Stimulated activated naive CD4-positive, alpha-beta T cell treated with Interleukin-2 at 50 U/mL for 16 hours (primary cell): ENCODE data around the gene CYP46A1.
"Not testable (repeated sequence)": the region's sequence is repeated elsewhere in the genome, so short reads cannot be mapped to it uniquely, and the experiment has no call there.

Source experiments
- DNase-seq: peaks from one replicate; lab custom pipeline; 2025; lab: John Stamatoyannopoulos, UW

The CYP46A1 gene

DNA sequence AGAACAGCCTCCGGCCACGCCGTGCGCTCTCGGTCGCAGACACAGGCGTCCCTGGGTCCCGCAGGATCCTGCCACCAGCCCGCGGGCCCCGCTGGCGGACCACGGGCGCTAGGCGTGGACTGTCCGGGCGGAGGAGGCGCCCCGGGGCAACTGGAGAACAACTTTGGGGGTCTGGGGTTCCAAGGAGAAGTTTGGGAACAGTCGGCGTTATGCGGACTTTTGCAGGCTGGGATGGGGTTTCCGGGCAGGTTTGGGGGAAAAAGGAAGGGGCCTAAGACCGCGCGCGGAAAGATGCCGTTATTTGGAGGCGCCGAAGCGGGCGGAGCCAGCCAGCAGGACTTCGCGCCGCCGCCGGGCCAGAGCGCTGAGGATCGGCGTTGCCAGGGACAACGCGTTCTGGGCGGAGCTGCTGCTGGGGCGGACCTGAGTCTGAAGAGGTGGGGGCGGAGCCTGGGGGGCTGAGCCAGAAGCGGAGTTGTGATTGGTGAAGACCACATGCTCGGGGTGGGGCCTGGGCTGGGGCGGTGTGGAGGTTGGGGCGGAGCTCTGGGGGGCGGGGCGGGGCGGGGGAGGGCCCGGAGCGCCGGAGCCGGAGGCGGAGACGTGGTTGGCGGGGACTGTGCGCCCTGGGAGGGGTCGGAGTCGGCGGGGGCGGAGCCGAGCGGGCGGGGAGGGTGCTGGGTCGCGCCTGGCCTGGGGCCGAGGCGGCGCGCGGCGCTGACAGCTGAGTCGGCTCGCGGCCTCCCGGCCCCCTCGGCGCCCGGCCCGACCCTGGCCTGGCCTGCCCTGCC is at the start of gene CYP46A1:
CYP46A1 (plus strand) TSS at position 680 of the 791 bp plus-strand sequence. CDS start 120 bp downstream, outside the sequence.
- peak; percentile 99 for DNase-seq

DNA sequence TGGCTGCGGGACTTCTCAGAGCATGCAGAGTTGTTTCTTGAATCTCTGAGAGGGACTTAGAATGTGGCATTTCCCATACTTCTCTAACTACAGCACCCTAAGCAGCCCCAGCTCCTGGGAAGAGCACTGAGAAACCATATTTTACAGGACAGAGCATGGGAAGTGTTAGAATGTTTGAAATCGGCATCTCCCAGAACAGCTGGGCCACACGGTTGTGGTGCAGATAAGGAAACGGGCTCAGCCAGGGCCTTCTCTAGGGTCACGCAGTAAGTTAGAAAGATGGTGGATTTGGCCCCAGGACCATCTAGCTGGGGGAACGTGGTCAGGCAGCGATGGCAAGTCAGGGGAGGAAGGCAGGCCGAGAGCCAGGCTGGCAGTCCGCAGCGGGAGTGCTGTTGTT is 49.7 kb upstream of the CYP46A1 start:
- no peak for DNase-seq

DNA sequence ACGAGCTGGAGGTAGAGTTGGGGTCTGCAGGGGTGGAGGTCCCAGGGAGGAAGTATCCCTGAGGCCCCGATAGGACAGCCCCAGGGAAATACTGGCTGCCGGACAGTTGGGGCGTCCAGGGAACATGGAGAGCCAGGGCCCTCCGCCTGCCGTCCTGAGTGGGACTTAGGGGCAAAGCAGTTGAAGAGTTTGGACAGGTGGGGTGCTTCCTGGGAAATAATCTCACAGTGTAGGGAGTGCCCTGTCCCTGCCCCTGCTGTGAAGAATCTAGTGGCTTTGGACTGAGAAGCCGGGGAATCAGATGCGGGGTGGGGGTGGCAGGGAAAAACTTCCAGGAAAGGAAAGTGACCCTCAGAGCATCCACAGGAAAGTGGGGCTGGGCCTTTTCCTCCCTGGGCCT is 49.0 kb upstream of the CYP46A1 start:
- no peak for DNase-seq

DNA sequence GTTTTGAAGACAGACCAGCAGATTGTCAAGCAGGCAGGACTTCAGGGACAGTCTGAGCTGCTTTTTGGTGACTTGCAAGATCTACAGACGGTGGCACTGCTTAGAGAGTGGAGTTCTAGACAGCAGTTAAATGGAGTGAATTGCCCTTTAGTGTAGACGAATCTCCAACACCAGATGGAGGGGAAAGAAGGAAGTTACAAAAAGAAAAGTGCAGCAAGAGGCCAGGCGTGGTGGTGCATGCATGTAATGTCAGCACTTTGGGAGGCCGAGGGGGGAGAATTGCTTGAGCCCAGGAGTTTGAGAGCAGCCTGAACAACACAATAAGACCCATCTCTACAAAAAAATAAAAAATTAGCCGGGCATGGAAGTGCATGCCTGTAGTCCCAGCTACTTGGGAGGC is 47.6 kb upstream of the CYP46A1 start:
- DNase-seq = no peak

DNA sequence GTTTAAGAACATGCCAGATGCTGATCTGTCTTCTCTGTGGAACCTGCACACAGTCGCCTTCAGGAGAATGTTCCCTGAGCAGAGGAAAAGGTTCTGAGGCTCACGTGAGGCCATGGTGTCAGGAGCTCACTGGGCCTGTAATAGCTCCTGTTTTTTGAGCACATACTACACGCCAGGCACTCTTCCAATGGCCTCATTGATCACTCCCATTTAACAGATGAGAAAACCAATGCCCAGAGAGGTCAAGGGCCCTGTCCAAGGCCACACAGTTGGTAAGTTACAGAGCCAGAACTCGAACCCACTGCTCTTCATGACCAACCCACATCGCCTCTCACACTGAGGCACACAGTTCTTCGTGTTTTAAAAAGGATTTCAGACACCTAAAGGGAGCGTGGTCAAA is 46.5 kb upstream of the CYP46A1 start:
- no peak for DNase-seq

DNA sequence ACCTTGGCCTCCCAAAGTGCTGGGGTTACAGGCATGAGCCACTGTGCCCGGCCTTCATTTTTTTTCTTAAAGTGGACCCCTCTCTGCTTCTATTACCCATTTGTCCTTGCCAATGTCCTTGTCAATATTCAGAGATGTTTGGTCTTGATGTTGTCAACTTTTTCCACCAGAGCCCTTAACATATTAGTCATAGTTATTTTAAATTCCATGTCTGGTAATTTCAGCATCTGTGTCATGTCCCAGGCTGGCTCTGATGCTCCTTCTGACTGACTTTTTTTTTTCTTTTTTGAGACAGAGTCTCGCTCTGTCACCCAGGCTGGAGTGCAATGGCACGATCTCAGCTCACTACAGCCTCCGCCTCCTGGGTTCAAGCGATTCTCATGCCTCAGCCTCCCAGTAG is 41.3 kb upstream of the CYP46A1 start:
- not testable (repeated sequence) for DNase-seq

DNA sequence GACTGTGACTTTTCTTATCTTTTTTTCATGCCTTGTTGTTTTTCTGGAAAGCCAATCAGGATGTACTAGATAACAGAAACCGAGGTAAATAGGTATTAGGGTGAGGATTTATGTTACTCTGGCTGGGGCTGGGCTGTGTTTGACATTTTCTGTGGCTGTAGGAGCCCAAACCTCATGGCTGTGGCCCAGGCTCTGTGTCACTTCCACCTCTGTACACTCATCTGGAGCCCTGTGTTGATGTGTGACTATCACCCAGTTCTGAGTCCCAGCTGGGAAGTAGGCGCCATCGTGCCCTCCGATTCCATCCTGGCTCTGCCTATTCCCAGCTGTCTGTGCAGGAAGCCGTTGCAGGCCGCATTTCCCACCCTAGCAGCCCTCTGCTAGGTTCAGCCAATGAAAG is 40.8 kb upstream of the CYP46A1 start:
- DNase-seq = no peak

DNA sequence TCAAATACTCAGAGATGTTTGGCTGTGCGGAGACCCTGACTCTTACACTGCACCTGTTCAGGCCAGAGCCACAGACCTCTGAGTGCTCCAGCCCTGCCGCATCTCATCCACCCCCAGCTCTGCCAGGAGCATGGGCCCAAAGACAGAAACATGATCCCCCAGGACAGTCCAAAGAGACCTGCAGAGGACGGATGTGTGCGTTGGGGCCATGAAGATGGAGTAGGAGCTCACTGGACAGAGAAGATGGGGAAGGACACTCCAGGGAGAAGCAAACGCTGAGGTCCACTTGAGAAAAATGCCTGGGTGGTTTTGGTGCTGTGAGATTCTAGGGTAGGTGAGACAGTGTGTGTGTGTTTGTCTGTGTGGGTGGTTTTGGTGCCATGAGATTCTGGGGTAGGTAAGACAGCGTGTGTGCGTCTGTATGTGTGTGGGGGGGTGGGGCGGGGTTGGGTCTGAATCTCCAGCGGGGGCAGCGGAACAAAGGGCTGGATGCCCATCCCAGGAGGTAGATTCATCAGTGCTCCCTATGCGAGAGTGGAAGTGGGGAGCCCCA is 40.0 kb upstream of the CYP46A1 start:
- DNase-seq = no peak

DNA sequence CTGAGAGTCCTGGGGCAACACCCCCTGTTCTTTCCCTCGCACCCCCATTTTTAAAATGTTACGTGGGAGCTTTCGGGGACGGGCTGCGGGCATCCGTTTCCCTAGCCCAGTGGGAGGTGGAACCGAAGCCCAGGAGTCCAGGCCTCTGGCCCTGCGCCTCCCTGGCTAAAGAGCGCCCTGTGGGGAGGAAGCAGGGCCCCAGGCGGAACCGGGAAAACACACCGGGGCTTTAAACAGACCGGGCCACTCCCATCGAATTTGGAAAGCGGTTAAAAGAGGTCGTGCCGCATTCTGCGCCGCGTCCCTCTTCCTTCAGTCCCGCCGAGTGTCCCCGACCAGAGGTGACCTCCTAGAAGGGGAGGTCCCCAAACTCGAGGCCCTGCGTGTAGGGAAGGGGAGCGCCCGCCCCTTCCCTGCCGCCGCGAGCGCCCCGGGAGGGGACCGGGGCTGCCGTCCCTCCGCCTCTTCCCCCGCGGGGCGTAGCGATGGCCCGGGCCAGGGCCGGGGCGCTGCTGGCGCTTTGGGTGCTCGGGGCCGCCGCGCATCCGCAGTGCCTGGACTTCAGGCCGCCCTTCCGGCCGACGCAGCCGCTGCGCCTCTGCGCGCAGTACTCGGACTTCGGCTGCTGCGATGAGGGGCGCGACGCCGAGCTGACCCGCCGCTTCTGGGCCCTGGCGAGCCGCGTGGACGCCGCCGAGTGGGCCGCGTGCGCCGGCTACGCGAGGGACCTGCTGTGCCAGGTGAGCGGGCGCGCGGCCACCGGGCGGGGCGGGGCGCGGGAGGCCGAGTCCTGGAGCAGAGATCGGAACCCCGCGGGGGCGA is 39.2 kb upstream of the CYP46A1 start, which contains the start of gene HHIPL1:
HHIPL1 (plus strand) TSS at position 407 of the 822 bp plus-strand sequence; CDS start at position 486, 79 bp downstream.
- no peak for DNase-seq

DNA sequence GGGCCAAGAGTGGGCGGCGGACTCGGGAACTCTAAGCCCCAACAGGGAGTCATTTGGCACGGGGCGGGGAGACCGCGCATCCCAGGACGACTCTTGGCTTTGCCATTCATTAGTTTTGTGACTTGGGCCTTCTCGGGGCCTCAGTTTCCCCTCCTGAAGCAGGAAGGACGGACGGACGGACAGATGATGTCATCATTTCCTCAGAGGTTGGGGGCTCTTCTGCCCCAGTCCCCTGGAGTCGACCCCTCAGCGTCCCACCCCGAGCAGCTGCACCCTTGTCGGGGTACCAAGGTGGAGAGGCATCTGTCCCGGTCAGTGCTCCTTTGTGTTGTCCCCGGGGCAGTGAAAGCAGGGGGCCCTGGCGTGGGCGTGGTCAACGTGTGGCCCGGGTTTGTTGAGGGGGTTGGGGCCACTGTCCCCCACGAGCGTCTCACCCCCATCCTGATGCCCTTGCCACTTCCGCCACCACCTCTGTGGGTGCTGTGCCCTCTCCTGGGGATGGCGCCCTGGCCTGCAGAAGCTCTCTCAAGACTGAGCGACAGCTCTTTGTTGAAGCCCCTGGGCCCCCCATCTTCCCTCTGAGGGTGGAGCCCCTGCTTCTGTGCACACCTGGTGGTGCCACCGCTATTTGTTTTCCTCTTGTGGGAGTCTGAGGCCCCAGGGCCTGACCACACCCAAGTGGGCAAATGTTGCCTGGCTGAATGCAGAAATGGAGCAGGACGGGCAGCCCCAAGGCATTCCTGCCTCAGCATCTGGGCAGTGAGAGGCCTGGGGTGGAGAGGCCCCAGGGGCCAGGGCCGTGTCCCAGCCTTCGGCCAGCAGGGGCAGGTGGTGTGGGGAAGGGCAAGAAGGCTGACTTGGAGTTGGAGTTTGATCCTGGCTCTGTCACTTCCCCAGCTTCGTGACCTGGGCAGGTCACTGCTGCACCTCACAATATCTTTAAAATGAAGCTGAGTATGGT is 38.3 kb upstream of the CYP46A1 start:
- DNase-seq = no peak

DNA sequence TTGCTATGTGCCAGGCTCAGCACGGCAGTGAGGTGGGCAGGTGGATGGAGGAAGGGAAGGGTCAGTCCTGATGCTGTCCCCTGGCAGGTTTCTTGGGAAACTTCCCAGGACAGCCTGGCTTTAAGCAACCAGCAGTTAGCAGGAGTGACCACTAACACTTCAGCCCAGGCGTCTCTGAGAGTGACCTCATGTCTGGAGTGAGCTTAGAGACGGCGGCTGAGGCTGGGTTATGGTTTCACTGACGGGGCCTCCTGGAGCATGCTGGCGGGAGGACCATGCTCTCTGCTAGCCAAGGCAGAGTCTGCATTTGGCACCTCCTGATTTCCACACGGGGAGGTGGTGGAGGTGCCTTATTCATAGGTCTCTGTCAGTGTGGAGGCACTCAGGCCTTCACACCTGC is 36.7 kb upstream of the CYP46A1 start:
- DNase-seq = no peak

DNA sequence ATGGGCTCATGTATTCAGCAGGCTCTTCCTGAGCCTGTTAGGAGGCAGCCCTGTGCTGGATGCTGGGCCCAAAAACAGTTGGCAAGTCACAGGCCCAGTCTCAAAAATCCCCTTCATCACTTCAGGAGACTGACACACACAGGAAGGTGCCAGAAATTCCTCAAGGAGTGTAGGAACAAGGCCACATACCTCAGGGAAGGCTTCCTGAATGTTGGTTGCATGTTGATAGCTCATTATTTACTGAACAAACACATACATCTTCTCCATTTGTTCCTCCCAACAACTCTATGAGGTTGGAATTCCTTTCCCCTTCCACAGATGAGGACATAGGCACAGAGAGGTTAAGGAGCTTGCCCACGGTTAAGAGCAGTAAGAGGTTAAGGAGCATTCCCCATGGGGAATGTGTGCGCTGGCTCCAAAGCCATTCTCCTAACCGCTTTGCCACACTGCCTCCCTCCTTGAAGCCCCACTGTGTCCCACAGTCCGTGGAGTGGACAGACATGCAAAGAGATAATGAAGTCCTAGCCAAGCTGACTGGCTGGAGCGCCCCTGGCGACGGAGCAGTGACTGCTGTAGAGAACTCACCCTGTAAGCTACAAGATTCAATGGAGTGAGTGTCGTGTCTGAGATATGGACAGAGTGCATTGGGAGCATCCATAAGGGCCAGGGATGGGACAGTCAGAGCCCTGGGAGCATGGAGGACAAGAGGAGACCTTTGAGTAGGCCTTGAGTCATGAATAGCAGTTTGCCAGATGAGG is 35.9 kb upstream of the CYP46A1 start:
- no peak for DNase-seq

DNA sequence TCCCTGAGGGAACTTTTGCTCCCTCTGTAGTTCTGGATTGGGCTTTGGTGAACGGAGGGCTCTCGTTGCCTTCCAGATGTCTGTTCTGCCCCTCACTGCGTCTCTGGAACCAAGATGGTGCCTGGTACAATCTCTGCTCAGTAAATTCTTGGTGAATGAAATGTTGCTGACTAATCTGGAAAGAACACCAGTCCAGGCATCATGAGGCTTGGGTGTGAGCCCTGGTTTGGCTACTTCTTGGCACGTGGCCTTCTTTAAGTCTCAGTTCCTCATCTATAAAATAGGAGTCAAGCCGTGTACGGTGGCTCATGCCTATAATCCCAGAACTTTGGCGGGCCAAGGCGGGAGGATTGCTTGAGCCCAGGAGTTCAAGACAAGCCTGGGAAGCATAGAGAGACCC is 34.9 kb upstream of the CYP46A1 start:
- no peak for DNase-seq

DNA sequence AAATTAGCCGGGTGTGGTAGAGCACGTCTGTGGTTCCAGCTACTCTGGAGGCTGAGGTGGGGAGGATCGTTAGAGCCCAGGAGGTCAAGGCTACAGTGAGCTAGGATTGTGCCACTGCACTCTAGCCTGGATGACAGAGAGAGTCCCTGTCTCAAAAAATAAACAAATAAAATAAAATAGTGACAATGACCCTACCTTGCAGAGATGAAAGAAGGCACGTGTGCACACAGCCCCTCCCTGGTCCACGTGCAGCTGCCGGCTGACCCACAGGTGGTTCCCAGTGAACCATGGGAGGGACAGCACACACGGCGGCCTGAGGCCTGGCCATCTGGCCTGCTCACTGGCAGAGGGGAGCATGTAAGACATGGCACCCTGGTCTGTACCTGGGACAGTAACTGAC is 34.5 kb upstream of the CYP46A1 start:
- no peak for DNase-seq

DNA sequence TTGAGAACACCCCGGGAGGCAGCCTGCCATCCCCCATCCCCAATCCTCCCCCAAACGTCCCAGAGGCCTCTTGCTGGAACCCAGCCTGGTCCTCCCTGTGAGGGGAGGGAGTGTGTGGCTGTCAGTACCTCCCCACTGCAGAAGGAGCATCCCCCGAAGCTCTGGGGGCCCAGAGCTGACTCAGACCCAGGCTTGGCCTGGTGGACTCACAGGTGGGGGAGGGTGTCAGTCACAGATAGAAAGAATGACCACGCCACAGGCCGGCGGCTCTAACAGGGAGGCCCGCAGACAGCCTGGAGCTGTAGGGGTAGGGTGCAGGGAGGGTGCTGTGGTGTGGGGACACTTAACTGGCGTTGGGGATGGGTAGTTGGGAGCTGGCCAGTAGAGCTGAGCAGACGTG is 33.9 kb upstream of the CYP46A1 start:
- no peak for DNase-seq

DNA sequence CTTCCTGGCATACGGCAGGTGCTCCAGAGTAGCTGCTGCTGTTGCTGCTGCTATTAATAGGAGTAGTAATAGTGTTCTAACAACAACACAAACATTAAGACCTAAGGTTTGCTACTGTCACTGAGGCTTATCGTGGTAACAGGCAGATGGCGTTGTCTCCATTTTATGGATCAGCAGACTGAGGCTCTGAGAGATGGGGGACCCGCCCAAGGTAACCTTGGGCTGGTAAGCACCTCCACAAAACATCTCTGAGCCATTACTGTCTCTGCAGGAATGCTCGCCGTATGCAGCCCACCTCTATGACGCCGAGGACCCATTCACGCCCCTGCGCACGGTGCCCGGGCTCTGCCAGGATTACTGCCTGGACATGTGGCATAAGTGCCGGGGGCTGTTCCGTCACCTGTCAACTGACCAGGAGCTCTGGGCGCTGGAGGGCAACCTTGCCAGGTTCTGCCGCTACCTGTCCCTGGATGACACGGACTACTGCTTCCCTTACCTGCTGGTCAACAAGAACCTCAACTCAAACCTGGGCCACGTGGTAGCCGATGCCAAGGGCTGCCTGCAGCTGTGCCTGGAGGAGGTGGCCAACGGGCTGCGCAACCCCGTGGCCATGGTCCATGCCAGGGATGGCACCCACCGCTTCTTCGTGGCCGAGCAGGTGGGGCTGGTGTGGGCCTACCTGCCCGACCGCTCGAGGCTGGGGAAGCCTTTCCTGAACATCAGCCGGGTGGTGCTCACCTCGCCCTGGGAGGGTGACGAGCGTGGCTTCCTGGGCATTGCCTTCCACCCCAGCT is 31.9 kb upstream of the CYP46A1 start:
- no peak for DNase-seq

DNA sequence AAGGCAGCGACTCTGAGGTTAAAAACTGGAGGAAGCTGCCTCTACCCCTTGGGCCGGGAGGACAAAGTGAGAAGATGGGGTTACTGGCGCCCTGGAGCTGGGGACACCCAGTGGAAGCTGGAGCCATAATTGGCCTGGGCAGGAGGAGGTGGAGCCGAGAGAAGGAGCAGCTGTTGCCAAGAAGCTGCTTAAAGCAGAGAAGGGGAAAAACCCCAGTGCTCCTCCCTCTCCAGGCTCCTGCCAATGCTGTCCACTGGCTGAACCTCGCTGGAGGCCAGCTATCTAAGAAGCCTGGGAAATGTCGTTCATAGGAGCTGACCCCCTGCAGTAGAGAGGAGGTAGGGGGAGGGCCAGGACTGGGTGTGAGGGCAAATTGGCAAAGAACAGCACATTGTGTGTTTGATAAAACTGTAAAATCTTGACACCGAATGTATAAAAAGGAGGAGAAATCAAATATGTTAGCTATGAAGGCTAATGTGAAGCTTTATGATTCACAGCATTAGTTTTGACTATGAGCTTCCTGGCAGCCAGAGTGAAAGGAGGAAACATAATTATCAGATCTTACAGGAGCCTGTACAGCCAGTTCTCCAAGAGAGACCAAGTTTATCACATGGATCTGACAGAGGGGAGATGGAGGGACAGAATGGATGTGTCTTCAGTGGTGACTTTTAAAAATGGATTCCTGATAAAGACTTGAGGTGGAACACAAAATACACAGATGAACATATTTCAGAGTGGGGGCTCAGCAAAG is 29.7 kb upstream of the CYP46A1 start:
- DNase-seq = no peak

DNA sequence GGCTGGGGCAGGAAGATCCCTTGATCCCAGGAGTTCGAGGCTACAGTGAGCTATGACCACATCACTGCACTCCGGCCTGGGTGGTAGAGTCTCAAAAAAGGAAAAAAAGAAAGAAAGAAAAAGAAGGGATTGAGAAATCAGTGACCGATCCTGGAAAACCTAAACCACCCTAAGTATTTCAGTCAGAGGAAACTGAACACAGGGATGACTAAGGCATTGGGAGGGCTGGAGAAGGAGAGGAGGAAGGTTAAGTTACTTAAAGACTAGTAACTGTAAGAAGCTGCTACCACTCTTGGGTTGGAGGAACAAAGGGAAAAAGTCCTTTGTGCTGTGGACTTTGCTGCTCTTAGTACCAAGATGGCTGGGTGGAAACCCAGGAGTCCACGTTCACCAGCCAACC is 28.6 kb upstream of the CYP46A1 start:
- DNase-seq = no peak

DNA sequence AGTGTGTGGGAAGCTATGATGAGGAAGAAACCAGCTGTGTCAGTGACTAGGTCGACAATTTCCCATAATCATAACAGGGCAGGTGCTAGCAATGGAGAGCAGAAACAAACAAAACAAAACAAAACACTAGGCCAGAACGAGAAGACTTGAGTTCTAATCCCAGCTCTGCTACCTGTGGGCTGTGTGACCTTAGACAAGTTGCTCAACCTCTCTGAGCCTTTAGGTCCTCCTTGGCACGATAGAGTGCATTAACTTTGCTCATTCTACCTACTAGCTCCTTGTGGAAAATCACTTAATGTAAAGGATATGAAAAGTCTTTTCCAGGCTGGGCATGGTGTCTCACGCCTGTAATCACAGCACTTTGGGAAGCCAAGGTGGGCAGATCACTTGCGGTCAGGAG is 27.9 kb upstream of the CYP46A1 start:
- DNase-seq = no peak
